Gastrocnemius medialis (tissue), 4 donors: ENCODE results near the gene VMAC.

Experiments
- CTCF ChIP-seq, 5 experiments: fragments of 450-650 bp in 3 of 5; fragments of 200-600 bp in 2 of 5; sonication (generic) in 2 of 5; IDR thresholded peaks in 4 of 5; conservative IDR thresholded peaks in 1 of 5; 1 replicate in 4 of 5; 2 replicates in 1 of 5; pipeline ENCODE4 v1.5.1; 2016 to 2019; ENCODE audit warnings: antibody characterized with exemption in 5 of 5, mild to moderate bottlenecking in 3 of 5, moderate library complexity in 3 of 5
- POLR2A ChIP-seq, 2 donors: fragments of 450-650 bp; IDR thresholded peaks; one replicate each; pipeline ENCODE4 v1.6.1; 2017; ENCODE audit warnings: antibody characterized with exemption in 2 of 2, mild to moderate bottlenecking in 2 of 2, moderate library complexity in 2 of 2

DNA sequence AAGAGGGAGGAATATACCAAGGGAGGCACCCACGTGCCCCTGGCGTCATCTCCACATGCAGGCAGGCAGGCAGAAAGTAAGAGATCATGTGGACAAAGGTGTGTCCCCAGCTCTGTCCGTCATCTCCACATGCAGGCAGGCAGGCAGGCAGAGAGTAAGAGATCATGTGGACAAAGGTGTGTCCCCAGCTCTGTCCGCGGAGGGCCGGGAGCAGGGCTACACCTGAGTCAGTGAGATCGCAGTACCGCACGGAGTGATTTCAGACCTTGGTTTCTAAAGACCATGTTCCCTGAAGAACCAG lies 31.6 kb downstream of the VMAC start:
- no peak for TF ChIP-seq CTCF (IDR thresholded peaks at IDR 0.05 in 4 of 5, conservative IDR thresholded peaks at IDR 0.05 in 1 of 5)
- TF ChIP-seq POLR2A (IDR thresholded peaks at IDR 0.05): no peak
